Thoracic aorta (tissue), 2 donors: ENCODE measurements around the gene FAM13A. TPM values are rescaled to one million over a fixed set of nuclear protein-coding genes. Genes with fewer than 3 reads are reported as not detected.

Experiments
- ATAC-seq: fragments of 150-250 bp; one replicate; pipeline ENCODE4 v1.8.0; 2017; ENCODE audit warnings: low read depth; ENCODE audit not compliant: insufficient number of reproducible peaks, low FRiP score
- DNase-seq: peaks from one replicate; pipeline ENCODE4 v3.0.0-alpha.2; 2020; ENCODE audit warnings: low spot score
- H3K27ac ChIP-seq, 2 donors: fragments of 200-600 bp; sonication (generic); 1 replicate in 1 of 2; 2 replicates in 1 of 2; pipeline ENCODE4 v1.5.1; 2016; ENCODE audit warnings: mild to moderate bottlenecking in 2 of 2, moderate library complexity in 2 of 2
- H3K27me3 ChIP-seq: fragments of 200-600 bp; sonication (generic); replicated peaks from 2 replicates; pipeline ENCODE4 v1.6.0; 2016; ENCODE audit warnings: mild to moderate bottlenecking; ENCODE audit not compliant: insufficient read depth
- H3K36me3 ChIP-seq: fragments of 200-600 bp; sonication (generic); one replicate; pipeline ENCODE4 v1.5.1; 2016
- H3K4me1 ChIP-seq, 2 donors: fragments of 200-600 bp; sonication (generic); 1 replicate in 1 of 2; 2 replicates in 1 of 2; pipeline versions ENCODE4 v1.5.1 to v1.6.0; 2016; ENCODE audit warnings: low read depth in 2 of 2, mild to moderate bottlenecking in 1 of 2; ENCODE audit not compliant: control insufficient read depth in 1 of 2
- H3K4me3 ChIP-seq: fragments of 200-600 bp; sonication (generic); 2 replicates; pipeline ENCODE4 v1.5.1; 2016; ENCODE audit warnings: mild to moderate bottlenecking
- H3K9me3 ChIP-seq: fragments of 200-600 bp; sonication (generic); 2 replicates; pipeline ENCODE4 v1.5.1; 2016
- CTCF ChIP-seq: fragments of 200-600 bp; sonication (generic); IDR thresholded peaks from one replicate; pipeline ENCODE4 v1.5.1; 2019; ENCODE audit warnings: antibody characterized with exemption
- total RNA-seq, 2 donors: library from RNA; depleted of rRNA; stranded (reverse); fragments of >200 nt; gene quantifications; one replicate each; pipeline versions ENCODE4 v1.1.0 to v1.2.3, GENCODE V29; 2016

Gene FAM13A
- total RNA-seq, 2 donors from 2014 or later = 27.3 to 32.5 TPM

- TF ChIP-seq CTCF = no peak
- Histone ChIP-seq H3K27ac (no peak overlapping the region), H3K36me3 (no peaks in the 10 kb centered on the region), H3K4me3 (no peak overlapping the region), H3K27me3 (no peaks in the 10 kb centered on the region), H3K4me1 (no peaks in the 10 kb centered on the region), H3K9me3 (no peaks in the 10 kb centered on the region)
- DNase-seq (no peak), ATAC-seq (no peak)
Measured at GRCh38 chr4:88971536-88971935, 85.4 kb downstream of the FAM13A start.

- DNase-seq (no peak), ATAC-seq (no peak)
- H3K36me3 ChIP-seq = no peaks in the 10 kb centered on the region
- H3K9me3 ChIP-seq = no peaks in the 10 kb centered on the region
- no peaks in the 10 kb centered on the region for H3K4me1 ChIP-seq
- TF ChIP-seq CTCF = no peak
- H3K4me3 ChIP-seq = no peak overlapping the region
- no peaks in the 10 kb centered on the region for H3K27me3 ChIP-seq
- no peak overlapping the region for H3K27ac ChIP-seq
Measured at GRCh38 chr4:88969746-88970145, 87.2 kb downstream of the FAM13A start.

- H3K36me3 ChIP-seq = no peaks in the 10 kb centered on the region
- H3K27me3 ChIP-seq = no peaks in the 10 kb centered on the region
- H3K4me3 ChIP-seq = no peak overlapping the region
- no peaks in the 10 kb centered on the region for H3K9me3 ChIP-seq
- H3K4me1 ChIP-seq = no peaks in the 10 kb centered on the region
- no peak for DNase-seq
- no peak for TF ChIP-seq CTCF
- ATAC-seq = no peak
- H3K27ac ChIP-seq = no peak overlapping the region
Measured at GRCh38 chr4:88969271-88969670, 87.7 kb downstream of the FAM13A start.

- Histone ChIP-seq H3K27ac (no peak overlapping the region), H3K27me3 (no peaks in the 10 kb centered on the region), H3K9me3 (no peaks in the 10 kb centered on the region), H3K4me3 (no peak overlapping the region), H3K36me3 (no peaks in the 10 kb centered on the region), H3K4me1 (no peaks in the 10 kb centered on the region)
- TF ChIP-seq CTCF = no peak
- DNase-seq (no peak), ATAC-seq (no peak)
Measured at GRCh38 chr4:88967883-88968331, 89.1 kb downstream of the FAM13A start.

GRCh38 chr4:88965053-88965452 is 91.9 kb downstream of the FAM13A start:
- no peak for ATAC-seq
- Histone ChIP-seq H3K27me3 (no peaks in the 10 kb centered on the region), H3K9me3 (no peaks in the 10 kb centered on the region), H3K27ac (no peak overlapping the region), H3K4me3 (no peak overlapping the region), H3K36me3 (no peaks in the 10 kb centered on the region), H3K4me1 (peaks cover 0 to 6% of the 10 kb centered on the region in 2 donors)
- TF ChIP-seq CTCF = no peak
- no peak for DNase-seq
